Measurements from ENCODE around the gene VAMP2. TPM values are rescaled to one million over a fixed set of nuclear protein-coding genes. Genes with fewer than 3 reads are reported as not detected.

Gene VAMP2
- total RNA-seq, 1 donor from 2014 or later: 87.9 TPM

DNA sequence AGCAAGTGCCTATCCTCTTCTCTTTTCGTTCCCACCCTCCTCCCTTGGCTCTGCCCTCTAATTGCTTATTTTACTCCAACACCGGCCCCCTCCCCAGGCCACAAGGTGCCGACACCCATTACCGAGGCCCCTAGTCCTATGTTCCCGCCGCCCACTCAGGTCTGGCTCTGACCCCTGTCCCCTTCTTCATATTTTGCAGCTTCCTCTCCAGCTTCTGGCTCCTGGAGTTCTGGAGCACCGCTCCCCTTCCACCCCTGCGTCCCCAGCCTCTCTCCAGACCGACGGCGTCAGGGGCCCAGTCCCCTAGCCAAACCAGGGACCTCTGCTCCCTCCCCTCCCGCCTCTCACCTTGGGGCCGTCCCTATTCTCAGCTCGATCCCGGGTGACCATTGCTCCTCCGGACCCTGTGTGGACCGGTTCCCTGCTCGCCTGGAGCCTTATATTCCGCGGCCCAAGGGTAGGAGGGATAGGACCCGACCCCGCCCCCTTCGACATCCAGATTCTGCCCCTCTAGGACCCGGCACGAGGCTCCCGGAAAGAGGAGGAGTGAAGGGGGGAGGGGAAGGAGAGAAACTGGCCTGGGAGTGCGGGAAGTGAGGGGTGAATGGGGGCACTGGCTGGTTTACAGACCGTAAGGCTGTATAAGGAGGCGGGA, 38.9 kb downstream of the VAMP2 start, which contains the start of gene HES7:
TSS of gene HES7 (minus strand) at position 412 of the 655 bp plus-strand sequence. CDS start at position 390, 22 bp downstream.
- no peak for DNase-seq (ENCODE audit: low spot score)

DNA sequence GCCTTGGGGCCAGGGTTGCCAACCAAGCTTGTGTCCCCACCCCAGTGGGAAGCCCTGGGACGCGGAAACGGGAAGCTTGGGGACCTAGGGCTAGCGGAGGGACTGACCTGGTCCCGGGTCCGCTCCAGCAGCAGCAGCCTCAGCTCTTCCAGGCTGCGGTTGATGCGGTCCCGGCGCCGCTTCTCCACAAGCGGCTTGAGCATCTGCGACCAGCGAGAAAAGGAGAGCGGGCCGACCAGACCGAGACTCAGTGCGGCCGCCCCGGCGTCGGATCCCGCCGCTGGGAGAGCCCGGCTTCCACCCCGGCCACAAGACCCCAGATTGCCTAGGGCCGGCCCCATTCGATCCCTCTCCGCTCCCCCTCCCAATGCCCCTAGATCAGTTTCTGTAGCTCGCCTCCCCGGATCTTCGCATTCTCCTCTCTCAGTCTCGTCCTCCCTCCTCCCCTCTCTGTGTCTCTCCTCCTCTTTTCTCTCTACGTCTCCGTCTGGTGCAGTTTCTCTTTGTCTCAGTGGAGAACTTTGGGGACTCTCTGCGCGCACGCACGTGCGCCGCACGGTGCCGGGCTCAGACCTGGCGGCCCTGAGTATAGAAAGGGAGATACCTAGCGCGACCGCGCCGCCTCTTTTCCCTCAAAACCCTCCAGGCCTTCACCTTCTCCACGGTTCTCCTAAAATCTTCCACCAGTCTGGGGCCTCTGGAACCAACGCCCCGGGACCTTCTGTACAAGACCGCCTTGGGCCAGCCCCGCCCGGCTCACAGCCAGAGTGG, 39.6 kb downstream of the VAMP2 start:
- no peak for DNase-seq (ENCODE audit: low spot score)

DNA sequence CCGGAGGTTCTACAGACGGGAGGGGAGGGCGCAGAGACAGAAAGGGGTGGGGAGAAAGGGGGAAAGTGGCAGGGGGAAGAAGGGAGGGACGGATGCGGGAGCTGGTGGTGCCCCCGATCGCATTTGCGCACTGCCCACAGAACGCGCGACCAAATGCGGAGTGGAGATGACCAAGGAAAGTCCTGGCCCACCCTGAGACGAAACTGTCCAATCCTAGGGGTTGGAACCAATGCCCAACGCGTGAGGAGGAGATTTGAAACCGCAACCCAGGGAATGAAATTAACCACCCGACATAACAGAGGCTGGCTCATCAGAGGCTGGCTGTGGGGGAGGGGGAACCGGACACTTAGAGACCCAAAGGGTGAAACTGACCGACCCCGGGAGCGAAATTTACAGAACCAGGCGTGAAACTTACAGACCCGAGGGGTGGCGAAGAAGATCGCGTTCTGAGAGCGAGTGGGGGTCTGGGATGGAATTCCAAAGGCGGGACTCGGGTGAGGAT, 40.3 kb downstream of the VAMP2 start:
- no peak for DNase-seq (ENCODE audit: low spot score)

DNA sequence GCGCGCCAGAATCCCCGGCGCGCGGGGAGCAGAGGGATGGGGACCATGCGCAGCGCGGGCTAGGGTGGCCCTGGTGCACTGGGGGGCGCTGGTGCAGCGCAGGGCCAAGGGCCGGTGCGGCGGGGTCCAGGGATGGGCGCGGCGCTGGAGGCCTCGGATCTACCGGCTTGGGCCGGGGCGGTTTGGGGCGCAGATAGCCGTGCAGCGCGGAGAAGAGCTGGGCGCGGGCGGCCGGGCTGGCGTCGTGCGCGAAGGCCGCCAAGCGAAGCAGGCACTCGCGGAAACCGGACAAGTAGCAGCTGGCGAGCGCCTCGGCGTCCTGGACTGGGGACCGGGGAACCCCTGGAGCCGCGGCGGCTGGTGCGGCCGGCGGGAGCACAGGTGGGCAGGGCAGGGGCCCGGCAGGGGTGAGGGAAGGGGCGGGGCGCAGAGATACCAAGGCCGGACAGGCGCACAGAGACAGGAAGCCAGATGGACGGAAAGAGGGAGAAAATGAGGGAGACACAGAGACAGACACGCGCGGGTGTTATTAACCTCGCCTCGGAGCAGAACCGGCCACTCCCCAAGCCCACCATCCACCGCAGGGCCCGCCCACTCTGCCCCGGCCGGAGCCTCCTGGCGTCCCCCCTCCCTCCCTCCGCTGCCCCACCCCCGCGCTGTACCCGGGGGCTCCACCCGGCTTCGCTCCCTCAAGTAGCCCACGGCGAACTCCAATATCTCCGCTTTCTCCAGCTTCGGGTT, 40.9 kb downstream of the VAMP2 start:
- no peak for DNase-seq (ENCODE audit: low spot score)

DNA sequence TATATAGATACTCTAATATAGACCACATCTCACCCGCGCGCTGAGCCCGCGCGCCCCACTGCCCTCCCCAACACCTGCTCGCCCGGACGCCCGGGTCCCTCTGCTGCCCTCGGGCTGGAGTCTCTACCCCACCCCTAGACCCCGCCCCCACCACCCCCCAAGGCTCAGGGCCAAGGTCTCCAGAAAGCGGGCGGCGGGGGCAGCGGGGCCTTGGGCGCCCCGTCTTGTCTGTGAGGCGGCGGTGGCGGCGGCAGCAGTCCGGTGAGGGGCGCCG, 41.4 kb downstream of the VAMP2 start:
- DNase-seq (ENCODE audit: low spot score): no peak

DNA sequence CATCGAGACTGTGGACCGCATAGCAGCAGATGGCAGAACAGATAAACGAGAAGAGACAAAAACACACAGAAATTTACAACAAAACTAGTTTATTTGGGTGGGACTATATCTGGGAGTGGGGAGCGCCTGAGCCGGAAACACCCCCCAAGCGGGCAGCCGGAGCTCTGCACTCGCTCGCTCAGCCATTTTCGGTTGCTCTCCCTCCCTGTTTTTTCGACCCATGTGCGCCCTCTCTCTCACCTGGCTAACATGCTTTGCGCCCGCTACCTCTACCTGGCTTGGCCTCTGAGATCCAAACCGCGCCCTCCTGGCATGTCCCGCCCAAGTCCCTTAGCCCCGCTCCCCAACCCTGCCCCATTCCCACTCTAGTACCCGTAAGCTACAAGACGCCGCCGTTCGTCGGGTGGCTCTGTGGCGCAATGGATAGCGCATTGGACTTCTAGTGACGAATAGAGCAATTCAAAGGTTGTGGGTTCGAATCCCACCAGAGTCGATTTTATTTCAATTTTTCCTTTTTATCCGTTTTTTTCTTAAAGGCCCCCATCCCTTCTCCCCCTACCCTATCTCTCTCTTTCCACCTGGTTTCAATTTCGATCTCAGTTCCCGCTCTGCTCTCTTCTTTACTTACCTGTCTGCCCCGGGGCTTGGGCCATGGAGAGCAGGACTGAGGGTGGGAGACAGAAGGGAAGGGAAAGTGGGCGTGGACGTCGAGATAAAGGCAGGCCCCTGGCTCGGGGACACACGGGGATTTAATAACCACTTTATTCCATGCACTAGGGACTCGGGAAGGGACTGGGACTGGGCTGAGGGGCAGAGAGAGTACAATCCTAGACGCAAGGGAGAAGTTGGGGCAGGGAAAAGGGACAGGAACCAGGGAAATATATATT, 42.0 kb downstream of the VAMP2 start:
- DNase-seq (ENCODE audit: low spot score): peak; percentile 72

DNA sequence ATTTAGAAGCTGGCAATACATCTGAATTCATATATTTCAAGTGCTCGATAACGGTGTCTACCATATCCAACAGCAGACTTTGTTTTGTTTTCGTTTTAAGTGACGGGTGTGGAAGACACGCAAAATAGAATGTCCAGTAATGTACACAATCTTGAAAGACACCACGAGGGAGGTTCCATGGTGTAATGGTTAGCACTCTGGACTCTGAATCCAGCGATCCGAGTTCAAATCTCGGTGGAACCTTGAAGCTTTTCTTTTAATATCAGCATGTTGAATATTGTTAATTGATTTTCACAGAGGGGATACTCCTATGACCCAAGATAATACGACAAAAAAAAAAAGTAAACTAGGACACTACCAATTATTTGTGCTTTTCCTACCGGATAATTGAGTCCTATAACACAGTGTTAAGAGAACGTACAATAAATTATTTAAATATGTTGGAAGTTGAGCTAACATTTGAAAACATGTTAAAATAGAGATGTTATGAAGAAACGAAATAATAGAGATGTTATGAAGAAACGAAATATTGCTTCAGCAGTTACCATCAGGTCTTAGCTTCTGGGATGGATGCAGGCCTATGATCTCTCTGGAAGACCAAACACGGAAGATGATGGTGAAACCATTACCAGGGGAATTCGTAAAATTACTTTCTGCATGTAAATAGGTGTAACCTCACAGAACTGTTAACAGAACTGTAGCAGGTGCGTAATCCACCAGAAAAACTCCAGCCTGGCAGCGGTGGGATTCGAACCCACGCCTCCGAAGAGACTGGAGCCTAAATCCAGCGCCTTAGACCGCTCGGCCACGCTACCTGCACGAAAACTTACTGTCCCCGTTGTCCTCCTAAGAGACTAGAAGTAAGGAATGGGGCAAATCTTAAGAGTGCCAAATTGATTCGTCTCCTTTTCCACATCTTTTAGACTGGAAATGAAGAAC, 42.9 kb downstream of the VAMP2 start:
- peak; percentile 90 for DNase-seq (ENCODE audit: low spot score)

DNA sequence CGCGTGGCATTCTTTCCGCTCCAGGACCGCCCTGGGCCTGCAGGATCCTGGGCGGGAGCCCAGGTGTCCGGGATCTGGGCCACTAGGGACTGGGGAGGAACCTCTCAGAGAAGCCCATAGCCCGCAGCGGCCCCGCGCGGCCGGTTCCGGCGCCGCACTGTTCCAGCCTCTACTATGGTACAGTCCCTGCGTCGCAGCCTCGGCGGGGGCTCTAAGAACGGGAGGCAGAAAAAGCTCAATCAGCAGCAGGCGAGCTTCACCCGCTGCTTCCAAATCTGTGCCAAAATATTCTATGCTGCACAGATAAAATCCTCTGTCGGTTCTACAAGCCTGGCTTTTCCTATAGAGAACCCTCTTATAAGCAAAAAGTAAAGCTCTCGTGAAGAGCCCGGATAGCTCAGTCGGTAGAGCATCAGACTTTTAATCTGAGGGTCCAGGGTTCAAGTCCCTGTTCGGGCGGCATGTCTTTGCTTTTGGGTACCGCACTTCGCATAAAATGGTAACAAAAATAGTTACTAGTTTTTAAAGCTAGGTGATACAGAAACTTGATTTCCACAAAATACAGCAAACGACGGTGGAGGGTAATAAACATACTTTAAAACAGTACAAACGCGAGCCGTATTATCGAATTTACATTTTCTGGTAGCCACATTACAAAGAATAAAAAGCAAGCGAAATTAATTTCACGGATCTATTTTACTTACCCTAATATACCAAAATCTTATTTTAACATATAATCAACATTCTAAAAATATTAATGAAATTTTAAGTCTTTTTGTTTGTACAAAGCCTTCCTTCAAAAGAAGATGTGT, 43.8 kb downstream of the VAMP2 start:
- DNase-seq (ENCODE audit: low spot score): peak; percentile 88

DNA sequence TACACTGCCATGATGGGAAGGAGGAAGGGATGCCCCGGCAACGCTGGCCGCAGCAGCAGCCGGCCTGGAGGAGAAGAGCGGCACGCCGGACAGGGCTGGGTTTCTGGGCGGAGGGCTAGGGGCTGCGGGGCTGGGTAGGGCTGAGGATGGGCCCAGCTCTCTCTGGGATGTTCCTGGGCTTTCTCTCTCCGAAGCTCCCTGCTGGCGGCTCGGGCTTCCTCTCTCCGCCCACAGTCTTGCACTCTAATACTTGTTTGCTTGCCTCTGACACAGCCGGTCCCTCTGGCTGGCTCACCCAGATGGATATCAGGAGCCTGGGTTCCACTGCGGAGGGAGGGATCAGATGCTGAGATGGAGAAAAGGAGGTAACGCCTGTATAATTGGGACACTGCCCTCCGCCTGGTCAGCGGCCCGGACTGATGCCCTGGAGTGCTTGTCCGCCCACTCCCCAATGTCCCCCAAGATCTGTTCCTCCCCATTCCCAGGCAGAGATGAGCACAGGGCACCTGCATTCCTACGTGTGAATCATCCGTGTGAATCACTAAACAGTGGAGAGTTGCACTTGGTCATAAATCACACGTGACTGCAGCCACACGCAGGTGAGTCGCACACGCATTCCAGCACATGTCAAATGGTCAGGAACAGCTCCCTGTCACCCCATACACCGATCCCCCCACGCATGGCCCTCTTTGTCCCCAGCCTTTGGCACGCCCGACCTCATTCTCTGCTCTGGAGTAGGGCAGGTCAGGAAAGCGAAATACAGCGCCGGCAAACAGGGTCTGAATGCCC, 44.6 kb downstream of the VAMP2 start, which contains the start of gene ALOXE3:
TSS of gene ALOXE3 (minus strand) at position 535 of the 789 bp plus-strand sequence. CDS start at position 11, 524 bp downstream.
- DNase-seq (ENCODE audit: low spot score): peak; percentile 77

GRCh38 chr17:8117367-8117979, 45.3 kb downstream of the VAMP2 start:
- no peak for DNase-seq (ENCODE audit: low spot score)

DNA sequence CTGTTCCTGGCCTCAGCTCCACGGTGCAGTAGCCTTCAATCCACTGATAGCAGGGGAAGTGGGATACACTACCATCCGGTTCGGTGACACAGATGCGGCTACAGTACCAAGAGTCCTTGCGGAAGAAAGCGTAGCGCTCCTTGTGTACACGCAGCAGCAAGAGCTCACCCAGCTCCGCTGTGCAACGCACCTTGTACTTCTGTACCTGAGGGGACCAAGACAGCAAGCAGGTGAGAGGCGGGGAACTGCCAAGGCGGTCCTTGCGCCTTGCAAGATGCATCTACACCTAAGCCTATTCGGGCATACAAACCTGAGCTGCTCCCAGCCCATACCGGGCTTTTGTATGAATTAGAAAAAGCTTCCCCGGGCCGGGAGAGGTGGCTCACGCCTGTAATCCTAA, 46.0 kb downstream of the VAMP2 start:
- no peak for DNase-seq (ENCODE audit: low spot score)

DNA sequence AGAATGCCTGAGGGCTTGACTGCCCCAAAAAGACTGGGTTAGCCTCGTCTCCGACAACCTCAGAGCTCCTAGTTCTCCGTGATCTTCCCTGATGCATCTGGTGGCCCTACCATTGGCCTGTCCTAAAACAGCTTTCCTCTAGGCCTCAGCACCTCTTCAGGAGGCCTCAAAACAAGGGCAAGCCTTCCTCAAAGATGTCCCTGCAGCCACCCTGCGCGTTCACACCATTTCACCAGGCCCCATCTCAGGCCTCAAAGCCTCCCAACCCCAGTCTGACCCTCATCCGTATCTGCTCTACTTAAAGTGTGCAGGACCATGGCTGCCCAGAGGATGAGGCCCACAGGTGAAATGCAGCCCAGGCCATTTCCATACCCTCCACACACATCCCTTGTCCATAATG, 51.8 kb downstream of the VAMP2 start:
- no peak for DNase-seq (ENCODE audit: low spot score)

- no peak for DNase-seq (ENCODE audit: low spot score)
Observed at GRCh38 chr17:8110456-8110804, 52.3 kb downstream of the VAMP2 start.

GRCh38 chr17:8109661-8110455, 52.9 kb downstream of the VAMP2 start:
- peak; percentile 60 for DNase-seq (ENCODE audit: low spot score)
